ENCODE results near the gene FAM240A. TPM values are rescaled to one million over a fixed set of nuclear protein-coding genes. Genes with fewer than 3 reads are reported as not detected.
A peak's percentile ranks its signal among the peaks of the same experiment; 100 is the strongest.

The FAM240A gene
- total and polyA plus RNA-seq, 3 experiments from 2014 or later: not detected

GRCh38 chr3:46667657-46668056, 55.3 kb downstream of the FAM240A start:
- H3K27me3 Mint-ChIP-seq: peaks cover under 1 to 6% of the 10 kb centered on the region in 2 donors
- Histone ChIP-seq H3K27me3 (ENCODE audit: insufficient read depth, low read length, poor library complexity, severe bottlenecking) (no peaks in the 10 kb centered on the region), H3K27ac (ENCODE audit: low read depth, low read length) (no peak overlapping the region), H3K4me1 (ENCODE audit: insufficient read depth, low read length) (no peaks in the 10 kb centered on the region), H3K36me3 (ENCODE audit: insufficient read depth, low read length) (no peaks in the 10 kb centered on the region), H3K4me3 (ENCODE audit: low read length) (no peak overlapping the region), H3K9me3 (ENCODE audit: low read length) (no peaks in the 10 kb centered on the region)
- H3K9me3 Mint-ChIP-seq: peaks cover 0 to 2% (median 0%) of the 10 kb centered on the region in 5 donors
- H3K27ac Mint-ChIP-seq: peak overlapping the region in 1 of 8 donors; percentile 41
- no peak for DNase-seq
- no peaks in the 10 kb centered on the region for H3K4me1 Mint-ChIP-seq
- CTCF ChIA-PET: no interaction called here
- POLR2A ChIA-PET: no interaction called here
- H3K36me3 Mint-ChIP-seq: no peaks in the 10 kb centered on the region
- no peak overlapping the region for H3K4me3 Mint-ChIP-seq

- POLR2A ChIA-PET: no interaction called here
- no peak for DNase-seq
- Histone ChIP-seq H3K9me3 (ENCODE audit: low read length) (no peaks in the 10 kb centered on the region), H3K36me3 (ENCODE audit: insufficient read depth, low read length) (no peaks in the 10 kb centered on the region), H3K27me3 (ENCODE audit: insufficient read depth, low read length, poor library complexity, severe bottlenecking) (no peaks in the 10 kb centered on the region), H3K4me3 (ENCODE audit: low read length) (no peak overlapping the region), H3K4me1 (ENCODE audit: insufficient read depth, low read length) (no peaks in the 10 kb centered on the region), H3K27ac (ENCODE audit: low read depth, low read length) (no peak overlapping the region)
- Mint-ChIP-seq H3K4me1 (no peaks in the 10 kb centered on the region), H3K27me3 (peaks cover 0 to 6% of the 10 kb centered on the region in 2 donors), H3K9me3 (peaks cover 0 to 2% (median 0%) of the 10 kb centered on the region in 5 donors), H3K4me3 (no peak overlapping the region), H3K36me3 (no peaks in the 10 kb centered on the region), H3K27ac (peak overlapping the region in 1 of 8 donors; percentile 41)
- CTCF ChIA-PET: no interaction called here
These were observed 55.8 kb downstream of the FAM240A start for GRCh38 chr3:46668116-46668515.

- no peaks in the 10 kb centered on the region for H3K27me3 ChIP-seq (ENCODE audit: insufficient read depth, low read length, poor library complexity, severe bottlenecking)
- H3K9me3 Mint-ChIP-seq: no peaks in the 10 kb centered on the region
- H3K36me3 ChIP-seq (ENCODE audit: insufficient read depth, low read length): no peaks in the 10 kb centered on the region
- peaks cover 0 to 3% of the 10 kb centered on the region in 2 donors for H3K27me3 Mint-ChIP-seq
- H3K4me1 ChIP-seq (ENCODE audit: insufficient read depth, low read length): no peaks in the 10 kb centered on the region
- no peak for DNase-seq
- no peaks in the 10 kb centered on the region for H3K9me3 ChIP-seq (ENCODE audit: low read length)
- no peak overlapping the region for H3K27ac Mint-ChIP-seq
- no peaks in the 10 kb centered on the region for H3K4me1 Mint-ChIP-seq
- no peak overlapping the region for H3K27ac ChIP-seq (ENCODE audit: low read depth, low read length)
- H3K4me3 ChIP-seq (ENCODE audit: low read length): no peak overlapping the region
- POLR2A ChIA-PET: no interaction called here
- H3K36me3 Mint-ChIP-seq: peaks cover 0 to 1% (median 0%) of the 10 kb centered on the region in 3 donors
- H3K4me3 Mint-ChIP-seq: no peak overlapping the region
- CTCF ChIA-PET: interaction anchor here (1.7 kb wide), 1 partner anchor 18 kb away, joined by 4 read pairs; no protein-coding TSS in a partner anchor
These were observed 56.3 kb downstream of the FAM240A start for GRCh38 chr3:46668591-46668990.

- H3K4me3 ChIP-seq (ENCODE audit: low read length): no peak overlapping the region
- CTCF ChIA-PET: interaction anchor here (1.7 kb wide), 1 partner anchor 17 kb away, joined by 4 read pairs; no protein-coding TSS in a partner anchor
These were observed 57.1 kb downstream of the FAM240A start for GRCh38 chr3:46669191-46669999.

GRCh38 chr3:46670000-46670890, 57.9 kb downstream of the FAM240A start:
- Histone ChIP-seq H3K27me3 (ENCODE audit: insufficient read depth, low read length, poor library complexity, severe bottlenecking) (no peaks in the 10 kb centered on the region), H3K36me3 (ENCODE audit: insufficient read depth, low read length) (no peaks in the 10 kb centered on the region), H3K9me3 (ENCODE audit: low read length) (no peaks in the 10 kb centered on the region), H3K4me3 (ENCODE audit: low read length) (no peak overlapping the region), H3K27ac (ENCODE audit: low read depth, low read length) (no peak overlapping the region), H3K4me1 (ENCODE audit: insufficient read depth, low read length) (no peaks in the 10 kb centered on the region)
- Mint-ChIP-seq H3K4me3 (no peak overlapping the region), H3K36me3 (peaks cover 0 to 1% (median 0%) of the 10 kb centered on the region in 3 donors), H3K27ac (no peak overlapping the region), H3K4me1 (no peaks in the 10 kb centered on the region), H3K9me3 (no peaks in the 10 kb centered on the region), H3K27me3 (peaks cover 0 to 1% of the 10 kb centered on the region in 2 donors)
- no peak for DNase-seq
- CTCF ChIA-PET: interaction anchor here (1.7 kb wide), 1 partner anchor 17 kb away, joined by 4 read pairs; no protein-coding TSS in a partner anchor
- POLR2A ChIA-PET: no interaction called here

More at GRCh38 chr3:46669191-46669999, 57.1 kb downstream of the FAM240A start:
- Histone ChIP-seq H3K9me3 (ENCODE audit: low read length) (no peaks in the 10 kb centered on the region), H3K27me3 (ENCODE audit: insufficient read depth, low read length, poor library complexity, severe bottlenecking) (no peaks in the 10 kb centered on the region), H3K4me1 (ENCODE audit: insufficient read depth, low read length) (no peaks in the 10 kb centered on the region), H3K36me3 (ENCODE audit: insufficient read depth, low read length) (no peaks in the 10 kb centered on the region), H3K27ac (ENCODE audit: low read depth, low read length) (no peak overlapping the region)
- Mint-ChIP-seq H3K27ac (no peak overlapping the region), H3K36me3 (peaks cover 0 to 1% (median 0%) of the 10 kb centered on the region in 3 donors), H3K27me3 (peaks cover 0 to 1% of the 10 kb centered on the region in 2 donors), H3K9me3 (no peaks in the 10 kb centered on the region), H3K4me3 (peak overlapping the region in 1 of 7 donors; percentile 22), H3K4me1 (no peaks in the 10 kb centered on the region)
- DNase-seq: no peak
- POLR2A ChIA-PET: no interaction called here

GRCh38 chr3:46670891-46671427, 58.6 kb downstream of the FAM240A start:
- no peaks in the 10 kb centered on the region for H3K4me1 ChIP-seq (ENCODE audit: insufficient read depth, low read length)
- peaks cover 0 to 1% (median 0%) of the 10 kb centered on the region in 3 donors for H3K36me3 Mint-ChIP-seq
- peaks cover 0 to 1% of the 10 kb centered on the region in 2 donors for H3K27me3 Mint-ChIP-seq
- no peaks in the 10 kb centered on the region for H3K9me3 Mint-ChIP-seq
- DNase-seq: peak in 1 of 5 donors; percentile 30
- H3K27ac Mint-ChIP-seq: no peak overlapping the region
- H3K27ac ChIP-seq (ENCODE audit: low read depth, low read length): no peak overlapping the region
- no peaks in the 10 kb centered on the region for H3K36me3 ChIP-seq (ENCODE audit: insufficient read depth, low read length)
- ChIA-PET POLR2A (no interaction called here), CTCF (no interaction called here)
- no peaks in the 10 kb centered on the region for H3K27me3 ChIP-seq (ENCODE audit: insufficient read depth, low read length, poor library complexity, severe bottlenecking)
- H3K9me3 ChIP-seq (ENCODE audit: low read length): no peaks in the 10 kb centered on the region
- no peak overlapping the region for H3K4me3 ChIP-seq (ENCODE audit: low read length)
- no peak overlapping the region for H3K4me3 Mint-ChIP-seq
- no peaks in the 10 kb centered on the region for H3K4me1 Mint-ChIP-seq

GRCh38 chr3:46671541-46672348, 59.4 kb downstream of the FAM240A start:
- H3K4me1 Mint-ChIP-seq: no peaks in the 10 kb centered on the region
- H3K27me3 ChIP-seq (ENCODE audit: insufficient read depth, low read length, poor library complexity, severe bottlenecking): no peaks in the 10 kb centered on the region
- POLR2A ChIA-PET: no interaction called here
- H3K27ac ChIP-seq (ENCODE audit: low read depth, low read length): no peak overlapping the region
- H3K9me3 Mint-ChIP-seq: no peaks in the 10 kb centered on the region
- H3K4me3 Mint-ChIP-seq: no peak overlapping the region
- H3K4me3 ChIP-seq (ENCODE audit: low read length): no peak overlapping the region
- no peaks in the 10 kb centered on the region for H3K4me1 ChIP-seq (ENCODE audit: insufficient read depth, low read length)
- no peaks in the 10 kb centered on the region for H3K9me3 ChIP-seq (ENCODE audit: low read length)
- peaks cover 0 to 1% (median 0%) of the 10 kb centered on the region in 3 donors for H3K36me3 Mint-ChIP-seq
- peak overlapping the region in 1 of 8 donors; percentile 75 for H3K27ac Mint-ChIP-seq
- no peaks in the 10 kb centered on the region for H3K36me3 ChIP-seq (ENCODE audit: insufficient read depth, low read length)
- CTCF ChIA-PET: no interaction called here
- peaks cover 0 to under 1% of the 10 kb centered on the region in 2 donors for H3K27me3 Mint-ChIP-seq
- DNase-seq: peak in 1 of 5 donors; percentile 35
